Measurements from ENCODE around the gene SMAD2.

DNA sequence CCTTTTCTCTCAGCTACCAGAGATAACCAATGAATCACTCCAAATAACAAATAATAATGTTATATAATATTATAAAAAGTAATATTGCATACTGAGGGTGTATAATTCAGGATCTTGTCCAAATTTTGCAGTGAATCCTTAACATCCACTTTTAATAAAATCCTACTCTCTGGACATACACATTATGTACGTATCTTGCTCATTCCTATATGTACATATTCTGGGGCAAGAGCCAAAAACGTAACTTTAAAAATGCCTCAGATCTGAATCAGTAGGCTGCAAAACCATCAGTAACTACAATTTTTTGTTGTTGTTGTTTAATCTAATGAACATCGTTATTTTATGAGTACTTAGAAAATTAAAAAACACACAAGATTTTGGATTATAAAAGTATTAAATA is 65.3 kb downstream of the SMAD2 start:
- TF ChIP-seq, protein P1, sequence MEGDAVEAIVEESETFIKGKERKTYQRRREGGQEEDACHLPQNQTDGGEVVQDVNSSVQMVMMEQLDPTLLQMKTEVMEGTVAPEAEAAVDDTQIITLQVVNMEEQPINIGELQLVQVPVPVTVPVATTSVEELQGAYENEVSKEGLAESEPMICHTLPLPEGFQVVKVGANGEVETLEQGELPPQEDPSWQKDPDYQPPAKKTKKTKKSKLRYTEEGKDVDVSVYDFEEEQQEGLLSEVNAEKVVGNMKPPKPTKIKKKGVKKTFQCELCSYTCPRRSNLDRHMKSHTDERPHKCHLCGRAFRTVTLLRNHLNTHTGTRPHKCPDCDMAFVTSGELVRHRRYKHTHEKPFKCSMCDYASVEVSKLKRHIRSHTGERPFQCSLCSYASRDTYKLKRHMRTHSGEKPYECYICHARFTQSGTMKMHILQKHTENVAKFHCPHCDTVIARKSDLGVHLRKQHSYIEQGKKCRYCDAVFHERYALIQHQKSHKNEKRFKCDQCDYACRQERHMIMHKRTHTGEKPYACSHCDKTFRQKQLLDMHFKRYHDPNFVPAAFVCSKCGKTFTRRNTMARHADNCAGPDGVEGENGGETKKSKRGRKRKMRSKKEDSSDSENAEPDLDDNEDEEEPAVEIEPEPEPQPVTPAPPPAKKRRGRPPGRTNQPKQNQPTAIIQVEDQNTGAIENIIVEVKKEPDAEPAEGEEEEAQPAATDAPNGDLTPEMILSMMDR (IDR thresholded peaks at IDR 0.05) = no peak
- TF ChIP-seq POLR2A (IDR thresholded peaks at IDR 0.05) = no peak

Data from testis (tissue), 2 donors.